Activated T-cell treated with anti-CD3 and anti-CD28 coated beads, Interleukin-2, amount 50 U/mL, for 48 hours (primary cell): ENCODE data around the gene PLK4.
"Not testable (repeated sequence)": the region's sequence is repeated elsewhere in the genome, so short reads cannot be mapped to it uniquely, and the experiment has no call there.

ENCODE experiments used
- DNase-seq, 2 experiments: peaks; one replicate each; pipeline ENCODE4 v3.0.0-alpha.2; 2020

Gene PLK4

GRCh38 chr4:127880763-127881562 lies at the start of gene PLK4:
Gene PLK4 (plus strand): TSS chr4:127880893. CDS start chr4:127881135, 242 bp downstream.
- DNase-seq: peak; percentile 95 to 96

- no peak for DNase-seq
Observed at GRCh38 chr4:127832585-127832984, 48.1 kb upstream of the PLK4 start.

GRCh38 chr4:127843704-127844600 lies 36.7 kb upstream of the PLK4 start:
- no peak for DNase-seq

- DNase-seq: no peak
Observed at GRCh38 chr4:127844601-127845116, 36.0 kb upstream of the PLK4 start.

- DNase-seq: no peak
Observed at GRCh38 chr4:127846061-127846460, 34.6 kb upstream of the PLK4 start.

- DNase-seq: no peak
Observed at GRCh38 chr4:127846765-127847164, 33.9 kb upstream of the PLK4 start.

GRCh38 chr4:127849505-127850234 lies 31.0 kb upstream of the PLK4 start:
- no peak for DNase-seq

- DNase-seq: no peak
Observed at GRCh38 chr4:127852661-127853060, 28.0 kb upstream of the PLK4 start.

- no peak for DNase-seq
Observed at GRCh38 chr4:127856196-127856812, 24.4 kb upstream of the PLK4 start.

- no peak for DNase-seq
Observed at GRCh38 chr4:127856813-127857447, 23.8 kb upstream of the PLK4 start.

- DNase-seq: no peak
Observed at GRCh38 chr4:127857641-127858040, 23.1 kb upstream of the PLK4 start.

- no peak for DNase-seq
Observed at GRCh38 chr4:127868196-127868595, 12.5 kb upstream of the PLK4 start.

- no peak for DNase-seq
Observed at GRCh38 chr4:127870281-127870680, 10.4 kb upstream of the PLK4 start.

- no peak for DNase-seq
Observed at GRCh38 chr4:127870688-127871087, 10.0 kb upstream of the PLK4 start.

- no peak for DNase-seq
Observed at GRCh38 chr4:127875791-127876190, 4.9 kb upstream of the PLK4 start.

GRCh38 chr4:127881563-127881864 lies 821 bp downstream of the PLK4 start:
- no peak for DNase-seq

GRCh38 chr4:127888559-127888958 lies 7.9 kb downstream of the PLK4 start:
- no peak for DNase-seq

GRCh38 chr4:127889903-127890302 lies 9.2 kb downstream of the PLK4 start:
- DNase-seq: no peak

- no peak for DNase-seq
Observed at GRCh38 chr4:127896069-127896468, 15.4 kb downstream of the PLK4 start.

- DNase-seq: no peak
Observed at GRCh38 chr4:127896528-127896927, 15.8 kb downstream of the PLK4 start.

- not testable (repeated sequence) for DNase-seq
Observed at GRCh38 chr4:127899682-127900081, 19.0 kb downstream of the PLK4 start.

GRCh38 chr4:127905029-127905428 lies 24.3 kb downstream of the PLK4 start:
- no peak for DNase-seq
